HepG2 (cell line): ENCODE data around the gene CCDC28A. TPM values are rescaled to one million over a fixed set of nuclear protein-coding genes. Genes with fewer than 3 reads are reported as not detected.

ENCODE experiments used
- ATAC-seq: fragments of 200-7000 bp; cut with Tn5 transposase; 3 replicates; pipeline ENCODE4 v1.9.1; 2020; ENCODE audit warnings: mild to moderate bottlenecking, moderate library complexity
- BruUV-seq: library from RNA; stranded (reverse); fragments of 400-500 nt; replicated peaks from 2 replicates; lab custom pipeline; 2021; lab: Mats Ljungman, UMichigan
- CTCF ChIA-PET: fragments of 300-600 bp; formaldehyde crosslinking; extraction: SDS; loops from one replicate; lab custom pipeline; 2021; ENCODE audit warnings: low total read pairs, inconsistent platforms, low intra/inter-chr PET ratio; lab: Yijun Ruan, JAX
- POLR2A ChIA-PET: fragments of 350-600 bp; sonication (Branson Sonifier 250); formaldehyde crosslinking; loops from one replicate; lab custom pipeline; 2020; ENCODE audit warnings: antibody characterized with exemption, inconsistent platforms; lab: Yijun Ruan, JAX
- DNase-seq: peaks from one replicate; pipeline ENCODE4 v3.0.0-alpha.2; 2015; ENCODE audit warnings: low spot score
- FAIRE-seq: peaks from 3 replicates; lab custom pipeline; 2011; peaks lifted over from hg19 to GRCh38; lab: Jason Lieb, UNC
- H2AFZ ChIP-seq: one replicate; pipeline ENCODE4 v1.6.1; 2011; ENCODE audit warnings: low read length, inconsistent platforms
- H3K27ac ChIP-seq: fragments of 300-600 bp; 3 replicates; pipeline ENCODE4 v1.8.0; 2011; ENCODE audit warnings: mixed run types, mild to moderate bottlenecking, mixed read lengths, low read length, inconsistent platforms; ENCODE audit not compliant: insufficient read depth; ENCODE audit errors: extremely low read length
- H3K27me3 ChIP-seq, 2 experiments: fragments of 200-600 bp in 1 of 2; 2 replicates in 1 of 2; 3 replicates in 1 of 2; pipeline versions ENCODE4 v1.6.0 to v1.8.0; 2011; ENCODE audit warnings: low read length in 2 of 2, mild to moderate bottlenecking in 2 of 2, moderate library complexity in 2 of 2, inconsistent platforms in 1 of 2; ENCODE audit not compliant: insufficient read depth in 2 of 2, control insufficient read depth in 1 of 2
- H3K36me3 ChIP-seq, 2 experiments: fragments of 200-600 bp in 1 of 2; replicated peaks in 1 of 2; 2 replicates in 1 of 2; 3 replicates in 1 of 2; pipeline versions ENCODE4 v1.5.1 to v1.8.0; 2011; ENCODE audit warnings: low read length in 2 of 2, inconsistent platforms in 1 of 2; ENCODE audit not compliant: insufficient read depth in 2 of 2, control insufficient read depth in 1 of 2
- H3K4me1 ChIP-seq: 2 replicates; pipeline ENCODE4 v1.5.1; 2012; ENCODE audit warnings: low read length, inconsistent platforms; ENCODE audit not compliant: insufficient read depth
- H3K4me2 ChIP-seq: 2 replicates; pipeline ENCODE4 v1.6.0; 2011; ENCODE audit warnings: low read depth, low read length, inconsistent platforms
- H3K4me3 ChIP-seq, 3 experiments: fragments of 200-600 bp in 1 of 3; sonication (generic), shearing (Covaris generic) in 1 of 3; replicated peaks in 1 of 3; 2 replicates each; pipeline ENCODE4 v1.5.1; 2011 to 2016; ENCODE audit warnings: low read length in 3 of 3, inconsistent platforms in 2 of 3, low read depth in 2 of 3, mild to moderate bottlenecking in 2 of 3, control low read depth in 1 of 3, mixed read lengths in 1 of 3; ENCODE audit not compliant: insufficient read depth in 1 of 3
- H3K79me2 ChIP-seq: one replicate; pipeline ENCODE4 v1.6.1; 2011; ENCODE audit warnings: low read length, inconsistent platforms; ENCODE audit not compliant: insufficient read depth
- H3K9ac ChIP-seq: 2 replicates; pipeline ENCODE4 v1.6.0; 2011; ENCODE audit warnings: mild to moderate bottlenecking, low read depth, low read length, inconsistent platforms; ENCODE audit not compliant: insufficient read depth
- H3K9me3 ChIP-seq: 2 replicates; pipeline ENCODE4 v1.5.1; 2012; ENCODE audit warnings: mild to moderate bottlenecking, low read length
- H4K20me1 ChIP-seq: 2 replicates; pipeline ENCODE4 v1.6.0; 2011; ENCODE audit warnings: inconsistent platforms, mild to moderate bottlenecking, low read length, moderate library complexity; ENCODE audit not compliant: insufficient read depth
- AFF4 ChIP-seq: sonication (generic); formaldehyde crosslinking; IDR thresholded peaks from 2 replicates; pipeline ENCODE4 v1.4.0; 2020; ENCODE audit warnings: missing genetic modification reagents
- KLF15 ChIP-seq: sonication (generic); formaldehyde crosslinking; IDR thresholded peaks from 2 replicates; pipeline ENCODE4 v1.8.1; 2023; ENCODE audit warnings: borderline replicate concordance, mild to moderate bottlenecking, inconsistent platforms, missing genetic modification reagents, mixed read lengths
- NFAT5 ChIP-seq: sonication (generic); formaldehyde crosslinking; IDR thresholded peaks from 2 replicates; pipeline ENCODE4 v1.4.0; 2020; ENCODE audit warnings: missing genetic modification reagents
- PHF21A ChIP-seq: sonication (generic); formaldehyde crosslinking; IDR thresholded peaks from 2 replicates; pipeline ENCODE4 v1.5.0; 2020; ENCODE audit warnings: mild to moderate bottlenecking, missing genetic modification reagents
- TEF ChIP-seq: sonication (generic); formaldehyde crosslinking; IDR thresholded peaks from 2 replicates; pipeline ENCODE4 v1.5.0; 2020; ENCODE audit warnings: missing genetic modification reagents
- TFDP1 ChIP-seq: IDR thresholded peaks from 2 replicates; pipeline ENCODE4 v1.6.1; 2016; ENCODE audit warnings: missing compliant biosample characterization, missing genetic modification reagents, borderline replicate concordance
- ZNF280D ChIP-seq: sonication (generic); formaldehyde crosslinking; IDR thresholded peaks from 2 replicates; pipeline ENCODE4 v1.5.1; 2020; ENCODE audit warnings: mild to moderate bottlenecking, missing genetic modification reagents
- ZNF629 ChIP-seq: sonication (generic); formaldehyde crosslinking; conservative IDR thresholded peaks from 2 replicates; pipeline ENCODE4 v1.5.0; 2020; ENCODE audit warnings: missing genetic modification reagents
- WGBS: methylation state at CpG from one replicate; pipeline ENCODE4 v1.1.6; 2017; ENCODE audit warnings: low lambda C conversion rate; 5-methylcytosine and 5-hydroxymethylcytosine counted together
- in situ Hi-C: cut with HindIII; loops from 2 replicates; pipeline ENCODE4 v1.10.0; 2017; ENCODE audit warnings: low pct_unique_long_range_greater_than_20kb; ENCODE audit not compliant: extremely low pct_ligation_motif_present
- intact Hi-C: fragments of 100-400 bp; cut with micrococcal nuclease; formaldehyde crosslinking; loops from one replicate; pipeline ENCODE4 v1.10.0; 2022; ENCODE audit not compliant: unreplicated experiment
- polyA plus RNA-seq, 8 experiments: library from polyadenylated mRNA; depleted of rRNA in 3 of 8; stranded (reverse) in 7 of 8; unstranded in 1 of 8; fragments of >200 nt; fragmentation: Illumina TruSeq in 4 of 8; extraction: Trizol in 4 of 8; gene quantifications; 2 replicates each; pipeline versions ENCODE4 v1.2.1 to v1.2.3, GENCODE V29; 2011 to 2016; ENCODE audit warnings: low read depth in 4 of 8, missing spikeins in 1 of 8, mixed read lengths in 1 of 8; ENCODE audit not compliant: insufficient read depth in 1 of 8
- total RNA-seq, 5 experiments: library from RNA; depleted of rRNA; stranded (reverse); fragments of >200 nt; fragmentation: Illumina TruSeq; extraction: Trizol; gene quantifications; 2 replicates each; pipeline ENCODE4 v1.2.3, GENCODE V29; 2016; ENCODE audit warnings: low read depth in 1 of 5

Gene CCDC28A
- total and polyA plus RNA-seq, 2 of the 13 experiments (the other 11 are each of a cell fraction or from before 2014, with no cell fraction given), result 15.8 TPM

GRCh38 chr6:138805016-138805765 lies 31.6 kb downstream of the CCDC28A start:
- Histone ChIP-seq H3K79me2 (no peaks in the 10 kb centered on the region), H3K4me2 (no peak overlapping the region), H3K27ac (no peak overlapping the region), H2AFZ (no peak overlapping the region), H3K27me3 (no peaks in the 10 kb centered on the region), H3K4me3 (no peak overlapping the region), H4K20me1 (no peaks in the 10 kb centered on the region), H3K9me3 (no peaks in the 10 kb centered on the region), H3K9ac (no peak overlapping the region), H3K4me1 (no peaks in the 10 kb centered on the region), H3K36me3 (no peaks in the 10 kb centered on the region)
- WGBS, result 48% methylated on average over 9 of the region's 9 CpGs
- POLR2A ChIA-PET, result no interaction called here
- CTCF ChIA-PET, result no interaction called here
- no TSS peak for BruUV-seq
- intact Hi-C loops (no loop called here), in situ Hi-C loops (no loop called here)
- ATAC-seq (no peak), FAIRE-seq (no peak), DNase-seq (no peak)
- TF ChIP-seq NFAT5 (no peak), AFF4 (CRISPR knock-in tag) (no peak), ZNF629 (CRISPR knock-in tag) (no peak), ZNF280D (CRISPR knock-in tag) (no peak), TEF (CRISPR knock-in tag) (no peak), TFDP1 (CRISPR knock-in tag) (no peak), KLF15 (CRISPR knock-in tag) (no peak), PHF21A (CRISPR knock-in tag) (no peak)
